ENCODE results near the gene MLN.

- TF ChIP-seq CTCF (IDR thresholded peaks at IDR 0.05) (no peak), POLR2A (IDR thresholded peaks at IDR 0.05) (no peak)
These were observed 2.2 kb downstream of the MLN start for GRCh38 chr6:33801611-33802010.

Measured in Peyer's patch (tissue), 4 donors.